Mucosa of rectum (tissue), 2 donors: ENCODE data around the gene SPINK7.
"Not testable (repeated sequence)": the region's sequence is repeated elsewhere in the genome, so short reads cannot be mapped to it uniquely, and the experiment has no call there.

Experiments
- H3K27ac ChIP-seq, 2 donors: one replicate each; pipeline ENCODE4 v1.7.0; 2013; ENCODE audit warnings: inconsistent platforms in 2 of 2, low read depth in 2 of 2, low read length in 2 of 2
- H3K27me3 ChIP-seq, 2 donors: one replicate each; pipeline ENCODE4 v1.7.0; 2013; ENCODE audit warnings: low read length in 2 of 2; ENCODE audit not compliant: control insufficient read depth in 2 of 2, insufficient read depth in 2 of 2
- H3K36me3 ChIP-seq, 2 donors: one replicate each; pipeline ENCODE4 v1.7.0; 2013; ENCODE audit warnings: low read length in 2 of 2; ENCODE audit not compliant: control insufficient read depth in 2 of 2, insufficient read depth in 2 of 2
- H3K4me1 ChIP-seq, 2 donors: one replicate each; pipeline ENCODE4 v1.7.0; 2013; ENCODE audit warnings: low read length in 2 of 2, mild to moderate bottlenecking in 1 of 2; ENCODE audit not compliant: control insufficient read depth in 2 of 2, insufficient read depth in 2 of 2
- H3K4me3 ChIP-seq, 2 donors: one replicate each; pipeline ENCODE4 v1.7.0; 2013; ENCODE audit warnings: low read length in 2 of 2
- H3K9ac ChIP-seq, 2 donors: one replicate each; pipeline ENCODE4 v1.7.0; 2013; ENCODE audit warnings: low read length in 2 of 2, low read depth in 1 of 2, mild to moderate bottlenecking in 1 of 2
- H3K9me3 ChIP-seq, 2 donors: one replicate each; pipeline ENCODE4 v1.7.0; 2013; ENCODE audit warnings: low read length in 2 of 2; ENCODE audit not compliant: control insufficient read depth in 2 of 2
- donor health status: healthy.
- donor health status: Normal muscosa, but diverticular disease.

Gene SPINK7

GRCh38 chr5:148312153-148312552 lies at the start of gene SPINK7:
Gene SPINK7 (plus strand): TSS chr5:148312423. CDS start chr5:148312484, 61 bp downstream.
- Histone ChIP-seq H3K4me3 (no peak within 1 kb of the TSS), H3K27me3 (no peaks in the 10 kb centered on the region), H3K4me1 (no peaks in the 10 kb centered on the region), H3K36me3 (no peaks in the 10 kb centered on the region), H3K9ac (no peak within 1 kb of the TSS), H3K9me3 (no peaks in the 10 kb centered on the region), H3K27ac (no peak within 1 kb of the TSS)

- H3K4me3 ChIP-seq, result no peak overlapping the region
- no peak overlapping the region for H3K9ac ChIP-seq
- H3K4me1 ChIP-seq, result no peaks in the 10 kb centered on the region
- no peaks in the 10 kb centered on the region for H3K27me3 ChIP-seq
- H3K9me3 ChIP-seq, result no peaks in the 10 kb centered on the region
- no peak overlapping the region for H3K27ac ChIP-seq
- H3K36me3 ChIP-seq, result no peaks in the 10 kb centered on the region
Measured at GRCh38 chr5:148267962-148268361, 44.3 kb upstream of the SPINK7 start.

- no peak within 1 kb of the TSS for H3K27ac ChIP-seq
- H3K27me3 ChIP-seq, result no peaks in the 10 kb centered on the region
- no peak within 1 kb of the TSS for H3K4me3 ChIP-seq
- H3K36me3 ChIP-seq, result no peaks in the 10 kb centered on the region
- no peak within 1 kb of the TSS for H3K9ac ChIP-seq
- no peaks in the 10 kb centered on the region for H3K4me1 ChIP-seq
- no peaks in the 10 kb centered on the region for H3K9me3 ChIP-seq
Measured at GRCh38 chr5:148268566-148268965, 43.7 kb upstream of the SPINK7 start, which contains the start of gene SPINK13. Gene SPINK13 (plus strand): TSS chr5:148268794. CDS start chr5:148270073, 1,279 bp downstream.

- not testable (repeated sequence) for H3K36me3 ChIP-seq, H3K27me3 ChIP-seq, H3K4me1 ChIP-seq, H3K9me3 ChIP-seq, H3K9ac ChIP-seq, H3K27ac ChIP-seq, H3K4me3 ChIP-seq
Measured at GRCh38 chr5:148275129-148275528, 37.1 kb upstream of the SPINK7 start.

GRCh38 chr5:148280893-148281292 lies 31.3 kb upstream of the SPINK7 start:
- H3K9me3 ChIP-seq, H3K27me3 ChIP-seq, H3K36me3 ChIP-seq: not testable (repeated sequence)

GRCh38 chr5:148281336-148281735 lies 30.9 kb upstream of the SPINK7 start:
- H3K4me3 ChIP-seq, H3K9me3 ChIP-seq, H3K27me3 ChIP-seq, H3K27ac ChIP-seq, H3K9ac ChIP-seq, H3K36me3 ChIP-seq, H3K4me1 ChIP-seq: not testable (repeated sequence)

More at GRCh38 chr5:148280893-148281292, 31.3 kb upstream of the SPINK7 start:
- not testable (repeated sequence) for H3K27ac ChIP-seq, H3K4me3 ChIP-seq, H3K4me1 ChIP-seq, H3K9ac ChIP-seq

- Histone ChIP-seq H3K27ac (no peak overlapping the region), H3K36me3 (no peaks in the 10 kb centered on the region)
Measured at GRCh38 chr5:148290271-148291195, 21.7 kb upstream of the SPINK7 start.

GRCh38 chr5:148297731-148298130 lies 14.5 kb upstream of the SPINK7 start:
- H3K36me3 ChIP-seq, result no peaks in the 10 kb centered on the region
- no peak overlapping the region for H3K4me3 ChIP-seq
- H3K4me1 ChIP-seq, result no peaks in the 10 kb centered on the region
- no peaks in the 10 kb centered on the region for H3K27me3 ChIP-seq
- H3K9ac ChIP-seq, result no peak overlapping the region
- no peak overlapping the region for H3K27ac ChIP-seq
- no peaks in the 10 kb centered on the region for H3K9me3 ChIP-seq

More at GRCh38 chr5:148290271-148291195, 21.7 kb upstream of the SPINK7 start:
- Histone ChIP-seq H3K4me3 (no peak overlapping the region), H3K9ac (no peak overlapping the region), H3K4me1 (no peaks in the 10 kb centered on the region), H3K9me3 (no peaks in the 10 kb centered on the region), H3K27me3 (no peaks in the 10 kb centered on the region)

GRCh38 chr5:148306446-148306845 lies 5.8 kb upstream of the SPINK7 start:
- H3K4me1 ChIP-seq, result no peaks in the 10 kb centered on the region

GRCh38 chr5:148309019-148309418 lies 3.2 kb upstream of the SPINK7 start:
- Histone ChIP-seq H3K4me3 (no peak overlapping the region), H3K36me3 (no peaks in the 10 kb centered on the region), H3K27ac (no peak overlapping the region), H3K9me3 (no peaks in the 10 kb centered on the region), H3K27me3 (no peaks in the 10 kb centered on the region), H3K9ac (no peak overlapping the region), H3K4me1 (no peaks in the 10 kb centered on the region)

More at GRCh38 chr5:148306446-148306845, 5.8 kb upstream of the SPINK7 start:
- H3K36me3 ChIP-seq, result no peaks in the 10 kb centered on the region
- H3K9ac ChIP-seq, result no peak overlapping the region
- H3K9me3 ChIP-seq, result no peaks in the 10 kb centered on the region
- H3K27ac ChIP-seq, result no peak overlapping the region
- no peak overlapping the region for H3K4me3 ChIP-seq
- no peaks in the 10 kb centered on the region for H3K27me3 ChIP-seq
